ENCODE results near the gene ROS1.

Gene ROS1

GRCh38 chr6:117397536-117398227, 28.1 kb downstream of the ROS1 start:
- no peak overlapping the region for H3K4me3 ChIP-seq
- H3K27ac ChIP-seq: no peak overlapping the region
- DNase-seq (ENCODE audit: low spot score): no peak
- no peak for TF ChIP-seq CTCF (IDR thresholded peaks at IDR 0.05)

GRCh38 chr6:117396228-117396627, 29.5 kb downstream of the ROS1 start:
- no peak overlapping the region for H3K4me3 ChIP-seq
- no peak overlapping the region for H3K27ac ChIP-seq
- DNase-seq (ENCODE audit: low spot score): no peak
- no peak for TF ChIP-seq CTCF (IDR thresholded peaks at IDR 0.05)

GRCh38 chr6:117395164-117395563, 30.6 kb downstream of the ROS1 start:
- TF ChIP-seq CTCF (IDR thresholded peaks at IDR 0.05): no peak
- DNase-seq (ENCODE audit: low spot score): no peak
- H3K27ac ChIP-seq: no peak overlapping the region
- no peak overlapping the region for H3K4me3 ChIP-seq

GRCh38 chr6:117393045-117393444, 32.7 kb downstream of the ROS1 start:
- no peak overlapping the region for H3K4me3 ChIP-seq
- DNase-seq (ENCODE audit: low spot score): no peak
- TF ChIP-seq CTCF (IDR thresholded peaks at IDR 0.05): no peak
- H3K27ac ChIP-seq: no peak overlapping the region

- no peak for TF ChIP-seq CTCF (IDR thresholded peaks at IDR 0.05)
- Histone ChIP-seq H3K27ac (no peak overlapping the region), H3K4me3 (no peak overlapping the region)
- DNase-seq (ENCODE audit: low spot score): no peak
Measured at GRCh38 chr6:117391874-117392583, 33.7 kb downstream of the ROS1 start.

- H3K4me3 ChIP-seq: no peak overlapping the region
- no peak overlapping the region for H3K27ac ChIP-seq
- DNase-seq (ENCODE audit: low spot score): no peak
- TF ChIP-seq CTCF (IDR thresholded peaks at IDR 0.05): no peak
Measured at GRCh38 chr6:117389227-117390057, 36.3 kb downstream of the ROS1 start.
